ENCODE results near the gene HSP90AB1. TPM values are rescaled to one million over a fixed set of nuclear protein-coding genes. Genes with fewer than 3 reads are reported as not detected.

The HSP90AB1 gene
- total RNA-seq, 1 experiment from 2014 or later: 1,986 TPM

- no peak overlapping the region for H3K56ac ChIP-seq (ENCODE audit: insufficient read length, low read depth, low read length)
- no peaks in the 10 kb centered on the region for H3K27me3 ChIP-seq (ENCODE audit: insufficient read depth, low read length)
- Mint-ChIP-seq H3K9me3 (no peaks in the 10 kb centered on the region), H3K4me3 (no peak overlapping the region; a peak in 1 of 5 replicates), H3K36me3 (ENCODE audit: insufficient read depth in 1 of 3, low read depth in 3 of 3) (peaks cover 36 to 72% (median 63%) of the 10 kb centered on the region in 3 experiments), H3K27me3 (ENCODE audit: low read depth) (peaks cover 11% of the 10 kb centered on the region), H3K4me1 (peaks cover 6% of the 10 kb centered on the region in 2 experiments), H3K27ac (no peak overlapping the region)
- H3K4me1 ChIP-seq (ENCODE audit: insufficient read depth, low read length): no peaks in the 10 kb centered on the region
- no peak overlapping the region for H4K91ac ChIP-seq (ENCODE audit: insufficient read length, low read depth, low read length)
- H3K27ac ChIP-seq (ENCODE audit: insufficient read length, low read depth, low read length): no peak overlapping the region
- H3K9me3 ChIP-seq (ENCODE audit: control insufficient read depth, low read depth, low read length): no peaks in the 10 kb centered on the region
- no peak overlapping the region for H2AK5ac ChIP-seq (ENCODE audit: insufficient read length, low read length)
- H3K9ac ChIP-seq (ENCODE audit: extremely low read depth, insufficient read length, low read length): no peak overlapping the region
- no peak overlapping the region for H3K23ac ChIP-seq (ENCODE audit: insufficient read length, low read depth, low read length)
- no peak overlapping the region for H3K4me2 ChIP-seq (ENCODE audit: insufficient read depth, insufficient read length, low read length)
- no peak overlapping the region for H2BK15ac ChIP-seq (ENCODE audit: low read depth, low read length)
- no peak overlapping the region for H2AFZ ChIP-seq (ENCODE audit: low read length)
- H2BK20ac ChIP-seq (ENCODE audit: low read depth, low read length, poor library complexity, severe bottlenecking): no peak overlapping the region
- H3K79me2 ChIP-seq (ENCODE audit: insufficient read depth, low read length): no peaks in the 10 kb centered on the region
- H4K5ac ChIP-seq (ENCODE audit: insufficient read length, low read depth, low read length): no peak overlapping the region
- H2BK120ac ChIP-seq (ENCODE audit: low read depth, low read length, poor library complexity, severe bottlenecking): no peak overlapping the region
- no peak overlapping the region for H2BK12ac ChIP-seq (ENCODE audit: insufficient read length, low read depth, low read length)
- H4K8ac ChIP-seq (replicated peaks; ENCODE audit: insufficient read length, low read depth, low read length): no peak overlapping the region
- no peak overlapping the region for H2BK5ac ChIP-seq (ENCODE audit: insufficient read length, low read length)
- H3K18ac ChIP-seq (ENCODE audit: insufficient read length, low read depth, low read length): no peak overlapping the region
- no peak overlapping the region for H3K14ac ChIP-seq (ENCODE audit: insufficient read depth, low read length)
- H3K79me1 ChIP-seq (ENCODE audit: insufficient read depth, low read depth, low read length, poor library complexity, severe bottlenecking): no peaks in the 10 kb centered on the region
- no CpG with 5 or more reads among the region's 14 CpGs for WGBS (ENCODE audit: extremely low coverage, insufficient read length, low lambda C conversion rate)
- H3K23me2 ChIP-seq (ENCODE audit: insufficient read length, low read depth, low read length, poor library complexity, severe bottlenecking): peaks cover 8% of the 10 kb centered on the region
- DNase-seq: no peak
- no peak overlapping the region for H3T11ph ChIP-seq (ENCODE audit: low read length)
- no peak overlapping the region for H3K4ac ChIP-seq (ENCODE audit: low read depth, low read length)
- TF ChIP-seq, protein P1, sequence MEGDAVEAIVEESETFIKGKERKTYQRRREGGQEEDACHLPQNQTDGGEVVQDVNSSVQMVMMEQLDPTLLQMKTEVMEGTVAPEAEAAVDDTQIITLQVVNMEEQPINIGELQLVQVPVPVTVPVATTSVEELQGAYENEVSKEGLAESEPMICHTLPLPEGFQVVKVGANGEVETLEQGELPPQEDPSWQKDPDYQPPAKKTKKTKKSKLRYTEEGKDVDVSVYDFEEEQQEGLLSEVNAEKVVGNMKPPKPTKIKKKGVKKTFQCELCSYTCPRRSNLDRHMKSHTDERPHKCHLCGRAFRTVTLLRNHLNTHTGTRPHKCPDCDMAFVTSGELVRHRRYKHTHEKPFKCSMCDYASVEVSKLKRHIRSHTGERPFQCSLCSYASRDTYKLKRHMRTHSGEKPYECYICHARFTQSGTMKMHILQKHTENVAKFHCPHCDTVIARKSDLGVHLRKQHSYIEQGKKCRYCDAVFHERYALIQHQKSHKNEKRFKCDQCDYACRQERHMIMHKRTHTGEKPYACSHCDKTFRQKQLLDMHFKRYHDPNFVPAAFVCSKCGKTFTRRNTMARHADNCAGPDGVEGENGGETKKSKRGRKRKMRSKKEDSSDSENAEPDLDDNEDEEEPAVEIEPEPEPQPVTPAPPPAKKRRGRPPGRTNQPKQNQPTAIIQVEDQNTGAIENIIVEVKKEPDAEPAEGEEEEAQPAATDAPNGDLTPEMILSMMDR (conservative IDR thresholded peaks at IDR 0.05): no peak
- no peaks in the 10 kb centered on the region for H4K20me1 ChIP-seq (ENCODE audit: control insufficient read depth, insufficient read depth, insufficient read length)
Measured at GRCh38 chr6:44301782-44302564, 55.1 kb downstream of the HSP90AB1 start.
